Ecto neural progenitor cell (in vitro differentiated cells): ENCODE data around the gene CCSER1.
"Not testable (repeated sequence)": the region's sequence is repeated elsewhere in the genome, so short reads cannot be mapped to it uniquely, and the experiment has no call there.

Source experiments
- DNase-seq: peaks from one replicate; pipeline ENCODE4 v3.0.0-alpha.2; 2018; ENCODE audit warnings: low spot score

The CCSER1 gene

DNA sequence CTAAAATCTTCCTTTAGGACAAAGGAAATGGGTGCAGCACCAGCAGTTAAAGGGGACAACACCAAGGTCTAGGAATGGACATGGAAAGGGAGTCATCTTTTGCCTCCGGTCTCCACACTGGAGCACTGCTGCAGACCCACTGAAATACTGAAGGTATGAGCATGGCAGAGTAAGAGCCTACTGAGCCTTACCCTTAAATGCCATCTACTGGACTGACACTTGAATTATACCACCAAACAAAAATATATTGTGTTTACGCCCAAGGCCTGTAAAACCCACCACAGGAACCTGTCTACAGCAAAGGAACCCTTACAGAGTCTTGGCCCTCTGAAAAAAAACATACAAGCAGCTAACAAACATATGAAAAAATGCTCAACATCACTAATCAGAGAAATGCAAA, 443.4 kb downstream of the CCSER1 start:
- DNase-seq, result no peak

DNA sequence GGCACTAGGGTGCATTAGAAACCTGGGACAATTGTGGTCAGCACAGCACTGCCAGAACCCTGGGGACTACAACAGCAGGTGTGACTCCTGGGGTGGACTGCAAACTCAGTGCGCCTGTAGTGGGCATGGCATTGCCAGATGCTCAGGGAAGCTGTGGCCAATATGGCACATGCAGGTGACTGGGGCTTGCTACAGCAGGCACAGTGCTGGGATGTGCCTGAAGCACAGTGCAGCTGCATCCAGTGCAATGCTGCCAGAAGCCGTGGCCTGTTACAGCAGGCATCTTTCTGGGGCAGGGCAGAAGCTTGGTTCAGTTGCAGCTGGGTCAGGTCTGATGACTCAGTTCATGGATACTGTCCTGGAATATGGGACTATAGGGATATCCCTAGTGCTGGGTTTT, 445.8 kb downstream of the CCSER1 start:
- DNase-seq, result no peak

DNA sequence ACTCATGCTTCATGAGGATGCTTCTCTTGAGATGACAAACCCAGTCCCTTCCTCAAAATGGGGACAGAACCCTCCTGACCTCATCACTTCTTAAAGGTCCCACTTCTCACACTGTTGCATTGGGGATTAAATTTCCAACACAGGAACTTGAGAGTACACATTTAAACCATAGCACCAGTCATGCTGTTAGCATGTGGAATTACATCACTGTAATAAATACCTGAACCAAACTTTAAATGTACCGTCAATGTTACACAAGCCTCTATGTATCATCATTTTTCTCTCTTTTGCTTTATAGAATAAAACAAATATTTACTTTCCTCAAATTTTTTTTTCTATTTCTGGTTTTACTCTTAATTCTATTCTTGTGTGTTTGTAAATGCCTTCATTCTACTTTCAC, 448.2 kb downstream of the CCSER1 start:
- DNase-seq, result no peak

DNA sequence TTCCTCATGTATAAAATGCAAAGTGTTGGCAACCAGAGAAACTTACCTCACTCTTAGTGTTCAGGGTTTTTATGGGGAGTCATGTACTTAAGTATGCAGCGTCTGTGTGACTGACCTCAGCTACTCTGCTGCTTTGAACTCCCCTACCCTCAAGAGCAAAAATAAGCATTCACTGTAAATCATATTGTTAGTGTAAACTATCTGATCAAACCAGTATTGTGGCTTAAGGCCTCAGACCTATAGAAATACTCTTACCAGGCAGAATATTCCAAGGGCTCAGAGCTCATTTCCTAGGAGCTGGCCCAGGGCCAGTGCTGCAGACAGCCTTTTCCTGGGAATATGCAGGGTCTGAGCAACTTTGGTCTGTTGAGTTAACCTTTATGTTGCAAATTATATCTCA, 453.1 kb downstream of the CCSER1 start:
- no peak for DNase-seq

DNA sequence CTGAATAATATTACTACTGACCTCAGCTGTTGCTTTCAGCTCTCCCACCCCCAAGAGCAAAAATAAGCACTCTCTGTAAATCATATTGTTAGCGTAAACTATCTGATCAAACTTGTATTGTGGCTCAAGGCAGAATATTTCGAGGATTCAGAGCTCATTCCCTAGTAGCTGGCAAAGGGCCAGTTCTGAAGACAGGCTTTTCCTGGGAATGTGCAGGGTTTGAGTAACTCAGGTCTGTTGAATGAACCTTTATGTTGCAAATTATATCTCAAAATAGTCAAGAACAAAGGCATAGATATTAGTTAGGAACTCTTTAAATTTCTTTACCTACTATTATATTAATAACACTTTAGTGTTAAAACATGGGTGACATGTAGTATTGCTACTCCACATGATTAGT, 454.9 kb downstream of the CCSER1 start:
- no peak for DNase-seq

DNA sequence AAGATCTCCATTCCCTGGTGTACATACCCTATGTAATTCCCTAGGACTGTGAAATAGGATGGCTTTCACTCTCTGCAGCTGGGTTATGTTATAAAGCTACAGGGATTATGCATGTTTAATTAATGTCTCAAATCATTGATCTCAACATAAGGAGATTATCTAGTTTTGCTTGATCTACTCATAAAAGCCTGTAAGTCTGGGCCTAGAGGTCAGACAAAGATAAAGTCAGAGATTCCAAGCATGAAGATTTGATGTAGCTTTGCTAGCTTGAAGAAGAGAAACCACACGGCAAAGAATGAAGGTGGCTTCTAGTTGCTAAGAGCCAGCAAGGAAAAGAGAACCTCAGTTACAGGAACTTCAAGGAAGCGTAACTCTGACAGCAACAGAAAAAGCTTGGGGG, 456.9 kb downstream of the CCSER1 start:
- DNase-seq, result no peak

DNA sequence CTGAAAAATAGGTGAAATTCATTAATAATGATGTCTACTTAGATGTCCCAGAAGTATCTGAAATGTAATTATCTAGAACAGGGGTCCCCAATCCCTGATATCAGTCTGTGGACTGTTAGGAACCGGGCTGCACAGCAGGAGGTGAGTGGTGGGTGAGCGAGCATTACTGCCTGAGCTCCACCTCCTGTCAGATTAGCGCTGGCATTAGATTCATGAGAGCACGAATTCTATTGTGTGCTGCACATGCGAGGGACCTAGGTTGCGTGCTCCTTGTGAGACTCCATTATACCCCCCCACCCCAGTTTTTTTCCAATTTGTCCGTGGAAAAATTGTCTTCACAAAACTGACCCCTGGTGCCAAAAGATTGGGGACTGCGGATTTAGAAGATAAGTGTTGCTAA, 458.8 kb downstream of the CCSER1 start:
- DNase-seq, result no peak

DNA sequence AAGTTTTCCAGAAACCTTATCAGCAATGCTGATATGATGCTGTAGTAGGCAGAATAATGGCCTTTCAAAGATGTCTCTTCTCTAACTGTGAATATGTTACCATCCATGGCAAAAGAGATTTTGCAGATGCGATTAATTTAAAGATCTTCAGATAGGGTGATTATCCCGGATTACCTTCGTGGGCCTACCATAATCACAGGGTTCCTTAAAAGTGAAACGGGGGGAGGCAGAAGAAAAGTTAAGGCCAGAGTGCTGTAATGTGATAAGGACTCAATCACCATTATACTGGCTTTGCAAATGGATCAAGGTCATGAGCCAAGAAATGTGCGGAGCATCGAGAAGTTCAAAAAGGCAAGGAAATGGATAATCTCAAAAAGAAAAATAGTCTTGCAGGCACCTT, 459.6 kb downstream of the CCSER1 start:
- no peak for DNase-seq

DNA sequence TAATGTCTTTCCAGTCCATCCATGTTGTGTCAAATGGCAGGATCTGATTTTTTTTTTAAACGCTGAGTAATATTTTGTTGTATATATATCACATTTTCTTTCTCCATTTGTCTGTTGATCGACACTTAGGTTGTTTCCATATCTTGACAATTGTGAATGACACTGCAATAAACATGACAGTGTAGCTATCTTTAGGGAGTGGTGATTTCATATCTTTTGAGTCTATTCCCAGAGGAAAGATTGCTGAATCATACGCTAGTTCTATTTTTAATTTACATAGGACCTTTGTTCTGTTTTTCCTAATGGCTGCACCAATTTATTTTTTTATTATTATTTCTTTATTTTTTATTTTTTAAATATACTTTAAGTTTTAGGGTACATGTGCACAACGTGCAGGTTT, 470.7 kb downstream of the CCSER1 start:
- DNase-seq, result no peak

DNA sequence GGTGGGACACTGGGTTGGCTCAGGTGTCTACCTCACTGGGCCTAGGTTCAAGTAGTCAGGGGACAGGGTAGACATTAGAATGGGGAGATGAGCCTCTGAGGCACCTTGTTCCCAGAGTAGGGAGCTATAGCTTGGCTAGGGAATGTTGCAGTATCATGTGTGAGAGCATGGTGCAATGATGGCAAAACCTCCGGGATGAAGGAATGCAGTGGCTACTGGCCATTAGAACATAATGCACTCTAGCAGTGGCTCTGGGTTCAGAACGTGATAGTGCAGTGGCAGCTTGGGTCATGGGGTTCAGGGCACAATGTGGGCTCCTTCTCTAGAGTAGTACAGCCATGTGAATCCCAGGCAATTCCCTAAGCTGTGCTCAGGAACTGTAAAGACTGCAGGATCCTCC, 471.5 kb downstream of the CCSER1 start:
- DNase-seq, result no peak

DNA sequence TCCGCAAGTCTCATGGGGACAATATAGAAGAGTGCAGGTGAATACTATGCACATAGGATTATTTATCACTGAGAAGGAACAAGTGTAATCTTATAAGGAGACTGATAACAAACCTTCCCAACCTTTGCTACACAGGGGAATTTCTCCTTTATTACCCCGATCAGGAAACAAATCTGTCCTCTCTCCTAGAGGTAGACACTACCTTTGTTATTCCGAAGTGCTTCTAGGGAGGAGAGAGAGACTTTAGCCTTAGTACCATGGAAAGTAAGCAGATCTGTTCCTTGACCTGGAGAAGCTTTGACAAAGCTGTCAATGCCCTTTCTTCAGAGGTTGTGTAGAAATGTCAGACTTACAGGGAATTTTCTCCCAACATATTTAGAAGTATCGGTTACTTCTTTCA, 475.5 kb downstream of the CCSER1 start:
- no peak for DNase-seq

DNA sequence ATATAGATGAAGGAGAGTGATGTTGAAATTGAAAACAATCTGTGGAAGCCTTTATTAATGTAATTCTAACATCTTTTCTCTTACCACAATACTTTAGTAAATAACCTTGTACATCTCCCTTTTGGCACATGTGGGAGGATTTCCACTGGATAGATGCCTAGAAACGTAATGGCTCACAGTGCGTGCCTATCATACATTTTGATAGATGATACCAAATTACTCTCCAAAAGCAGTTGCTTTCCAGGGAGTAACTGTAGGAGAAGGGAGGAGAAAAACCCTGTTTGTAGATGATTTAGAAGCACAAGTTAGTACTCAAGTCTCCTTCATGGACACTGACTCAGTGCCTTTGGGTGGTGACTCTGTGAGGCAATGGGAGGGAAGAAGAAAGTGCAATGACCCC, 476.3 kb downstream of the CCSER1 start:
- DNase-seq, result no peak

DNA sequence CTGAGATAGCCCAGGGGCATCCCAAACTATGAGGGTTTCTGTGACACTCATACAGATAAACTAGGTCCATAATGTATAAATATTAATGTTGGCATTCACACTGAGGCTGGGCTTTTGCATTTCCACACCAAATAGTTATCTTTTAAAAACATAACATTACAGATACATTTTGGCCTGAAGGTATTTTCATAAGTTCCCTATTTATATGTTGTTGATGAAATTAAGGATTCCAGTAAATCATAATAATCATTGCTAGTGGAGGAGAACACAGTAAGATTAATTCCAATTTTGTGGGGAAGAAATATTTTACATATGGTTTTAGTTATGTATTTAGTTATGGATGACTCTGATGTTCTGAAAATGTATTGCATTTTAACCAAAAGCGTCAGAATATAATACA, 479.6 kb downstream of the CCSER1 start:
- DNase-seq, result no peak

DNA sequence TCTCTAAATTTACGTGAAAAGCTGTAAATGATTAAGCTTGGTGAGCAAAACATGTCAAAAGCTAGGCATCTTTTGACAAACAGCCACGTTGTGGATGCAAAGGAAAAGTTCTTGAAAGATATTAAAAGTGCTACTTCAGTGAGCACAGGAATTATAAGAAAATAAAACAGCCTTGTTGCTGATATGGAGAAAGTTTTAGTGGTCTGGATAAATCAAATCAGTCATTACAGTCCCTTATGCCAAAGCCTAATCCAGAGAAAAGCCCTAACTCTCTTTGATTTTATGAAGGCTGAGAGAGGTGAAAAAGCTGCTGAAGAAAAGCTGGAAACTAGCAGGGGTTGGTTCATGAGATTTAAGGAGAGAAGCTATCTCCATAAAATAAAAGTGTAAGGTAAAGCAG, 487.2 kb downstream of the CCSER1 start:
- no peak for DNase-seq

DNA sequence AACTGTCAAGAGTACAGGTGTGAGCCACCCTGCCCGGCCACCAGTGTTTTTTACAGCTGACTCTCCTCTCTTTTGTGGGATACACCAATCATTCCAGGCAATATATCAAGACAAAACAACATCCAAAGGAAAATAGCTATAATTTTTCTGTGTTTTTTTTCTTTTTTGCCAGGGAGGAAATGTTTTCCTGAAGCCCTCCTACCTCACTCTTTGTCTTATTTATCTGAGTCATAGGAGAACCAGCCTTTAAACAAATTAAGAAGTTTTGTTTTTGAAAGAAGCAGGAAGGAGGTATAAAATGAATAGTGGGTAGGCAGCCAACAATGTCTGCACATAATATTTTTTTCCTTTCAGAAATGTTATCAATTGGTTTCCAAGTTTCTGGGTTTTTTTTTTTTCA, 493.9 kb downstream of the CCSER1 start:
- no peak for DNase-seq

DNA sequence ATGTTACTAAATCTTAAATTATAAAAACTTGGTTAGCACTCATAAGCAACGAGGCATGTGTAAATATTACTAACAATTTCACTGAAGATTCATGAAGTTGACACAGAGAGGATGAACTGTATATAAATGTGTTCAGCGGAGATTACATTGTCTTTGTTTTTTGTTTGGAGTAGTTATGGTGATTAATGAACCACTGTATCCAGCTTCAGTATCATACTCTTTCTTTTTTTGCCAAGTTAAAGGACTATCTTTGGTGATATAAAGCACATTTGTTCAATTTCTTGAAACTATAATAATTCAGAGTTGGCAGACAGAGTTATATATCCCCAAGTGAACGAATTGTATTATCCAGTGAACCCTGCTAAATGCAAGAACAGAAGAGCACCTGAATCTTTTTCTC, 497.6 kb downstream of the CCSER1 start:
- DNase-seq, result no peak

DNA sequence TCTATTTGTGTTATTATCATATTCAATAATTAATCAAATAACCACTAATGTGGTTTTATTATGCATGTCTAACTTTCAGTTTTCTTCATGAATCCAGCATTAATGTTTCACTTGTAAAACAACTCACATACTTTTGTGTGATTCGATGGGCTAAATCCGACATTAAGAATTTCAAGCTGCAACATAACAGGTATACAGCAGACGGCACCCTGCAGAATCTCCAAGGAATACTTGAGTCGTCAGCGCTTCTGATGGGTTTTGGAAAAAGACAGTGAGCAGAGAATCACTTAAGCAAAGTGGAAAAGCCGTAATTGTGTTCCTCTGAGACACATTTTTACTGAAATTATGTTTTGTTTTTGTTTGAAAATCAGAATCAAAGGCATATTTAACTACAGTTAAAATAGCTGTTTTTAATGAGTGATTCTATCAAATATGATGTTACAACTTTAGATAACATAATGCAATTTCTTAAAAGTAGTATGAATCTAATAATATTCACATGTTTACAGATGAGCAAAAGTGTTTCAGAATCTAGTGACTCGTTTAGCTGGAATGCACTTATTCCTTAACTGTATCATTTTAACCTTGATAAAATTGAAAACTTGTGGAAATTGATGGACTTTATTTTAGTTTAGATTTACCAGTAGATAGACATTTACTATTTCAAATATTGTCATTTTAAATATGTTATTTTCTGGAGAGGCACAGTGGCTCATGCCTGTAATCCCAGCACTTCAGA, 514.8 kb downstream of the CCSER1 start:
- no peak for DNase-seq

DNA sequence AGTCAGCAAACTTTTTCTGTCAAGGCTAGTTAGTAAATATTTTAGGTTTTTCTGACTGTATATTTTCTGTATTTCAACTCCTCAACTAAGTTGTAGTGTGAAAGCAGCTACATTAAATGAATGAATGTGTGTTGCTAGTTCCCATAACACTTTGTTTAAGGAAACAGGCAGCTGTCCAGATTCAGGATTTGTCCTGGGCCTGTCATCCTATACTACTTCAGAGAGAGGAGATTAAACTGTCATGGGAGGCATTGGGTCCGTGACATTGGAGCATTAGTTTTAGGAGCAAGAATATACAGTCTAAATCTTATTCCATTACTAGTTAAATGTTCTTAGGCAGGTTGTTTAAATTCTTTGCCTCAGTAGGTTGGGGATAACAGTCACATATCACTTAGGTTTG, 516.0 kb downstream of the CCSER1 start:
- DNase-seq, result no peak

DNA sequence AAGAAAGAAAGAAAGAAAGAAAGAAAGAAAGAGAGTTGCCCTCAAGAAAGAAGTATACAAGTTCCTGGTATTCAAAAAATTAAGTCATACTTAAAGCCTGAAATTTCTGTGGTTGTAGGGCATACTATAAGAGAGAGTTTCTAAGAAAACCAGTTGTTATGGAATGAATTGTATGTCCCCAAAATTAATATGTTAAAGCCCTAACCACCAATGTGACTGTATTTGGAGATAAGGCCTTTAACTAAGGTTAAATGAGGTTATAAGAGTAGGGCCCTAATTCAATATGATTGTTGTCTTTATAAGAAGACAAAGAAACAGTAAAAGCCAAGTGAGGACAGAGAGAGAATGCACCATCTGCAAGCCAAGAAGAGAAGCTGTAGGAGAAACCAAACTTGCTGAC, 521.1 kb downstream of the CCSER1 start:
- no peak for DNase-seq

DNA sequence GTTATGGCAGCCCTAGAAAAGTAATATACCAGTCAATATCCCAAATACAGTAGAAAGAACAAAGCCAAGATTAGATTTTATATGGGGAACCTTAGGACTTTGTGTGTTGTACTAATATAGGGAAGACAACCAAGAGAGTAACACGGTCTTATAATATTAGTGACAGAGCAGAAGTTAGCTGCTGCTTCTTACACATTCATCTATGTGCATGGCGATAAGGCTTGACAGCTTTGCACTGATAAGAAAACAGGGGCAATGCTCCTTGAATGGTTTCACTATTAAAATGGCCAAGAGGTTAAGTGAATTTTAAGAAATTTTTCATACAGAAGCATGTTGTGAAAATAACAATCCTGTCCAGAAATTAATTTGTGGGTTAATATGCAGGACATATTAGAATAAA, 521.6 kb downstream of the CCSER1 start:
- no peak for DNase-seq

DNA sequence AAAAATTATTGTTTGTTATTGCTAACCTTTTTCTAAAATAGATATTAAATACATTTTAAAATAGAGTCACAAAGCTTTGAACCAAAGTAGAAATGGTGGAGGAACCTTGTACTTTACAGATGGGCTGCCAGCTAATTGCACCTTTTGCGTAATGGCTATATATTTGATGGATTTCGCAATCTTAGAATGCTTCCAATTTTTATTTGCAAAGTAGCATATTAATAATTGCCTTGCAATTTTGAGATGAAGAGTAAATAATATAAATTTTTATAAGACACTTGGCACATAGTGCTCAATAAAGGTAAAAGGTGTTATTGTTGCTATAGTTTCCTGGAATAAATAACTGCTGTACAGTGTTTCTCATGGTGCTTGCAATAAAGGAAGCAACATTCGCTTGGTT, 533.5 kb downstream of the CCSER1 start:
- no peak for DNase-seq

DNA sequence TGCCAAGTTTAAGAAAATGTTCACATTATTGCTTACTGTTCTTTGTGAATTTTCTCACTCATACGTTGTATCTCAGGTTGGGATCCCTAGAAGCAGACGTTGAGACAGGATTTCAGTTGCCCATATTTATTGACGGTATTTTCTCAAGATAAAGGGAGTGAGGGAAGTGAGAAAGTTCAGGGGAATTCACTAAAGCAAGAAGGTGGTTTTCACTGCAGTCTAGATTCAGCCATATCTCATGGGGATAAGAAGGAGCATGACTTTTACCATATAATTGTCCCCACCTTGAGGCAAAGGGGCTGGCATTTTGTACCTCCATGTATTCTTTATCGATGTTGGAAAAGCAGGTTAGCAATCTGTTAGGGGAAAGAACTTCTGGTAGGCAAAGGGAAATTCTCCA, 543.0 kb downstream of the CCSER1 start:
- no peak for DNase-seq

DNA sequence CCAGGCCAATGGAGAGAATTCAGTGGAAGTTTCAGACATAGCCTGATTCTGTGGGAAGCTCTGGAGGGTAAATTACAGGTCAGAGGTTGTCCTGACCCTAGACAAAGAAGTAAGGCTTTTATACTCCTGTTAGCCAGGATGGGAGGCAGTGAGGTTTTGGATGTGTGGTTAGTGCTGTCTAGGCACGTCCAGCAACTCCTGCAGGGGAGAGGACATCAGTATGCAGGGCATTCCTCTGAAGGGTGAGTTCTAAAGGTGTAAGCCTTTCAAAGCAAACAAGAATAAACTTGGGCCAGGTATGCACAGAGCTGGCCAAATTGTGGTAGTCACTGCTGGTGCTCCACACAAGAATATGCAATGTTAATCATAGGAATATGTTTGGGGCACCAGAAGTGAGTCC, 562.5 kb downstream of the CCSER1 start:
- no peak for DNase-seq

DNA sequence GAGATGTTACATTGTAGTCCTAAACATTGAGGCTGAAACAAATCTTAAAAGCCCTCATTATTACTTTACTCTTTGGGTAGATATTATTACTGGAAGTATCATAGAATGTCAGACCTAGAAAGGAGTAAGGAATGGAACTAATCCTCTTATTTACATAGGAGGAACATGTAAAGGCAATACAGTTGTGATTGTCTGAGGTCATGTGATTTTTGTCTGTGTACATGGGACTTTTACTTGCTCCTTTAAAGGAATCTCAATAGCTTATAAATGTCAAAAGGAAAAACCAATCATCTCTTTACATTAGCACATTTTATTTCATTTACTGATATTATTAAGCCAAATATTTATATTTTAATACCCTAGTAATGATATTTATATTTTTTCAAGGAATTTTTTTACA, 568.2 kb downstream of the CCSER1 start:
- no peak for DNase-seq

DNA sequence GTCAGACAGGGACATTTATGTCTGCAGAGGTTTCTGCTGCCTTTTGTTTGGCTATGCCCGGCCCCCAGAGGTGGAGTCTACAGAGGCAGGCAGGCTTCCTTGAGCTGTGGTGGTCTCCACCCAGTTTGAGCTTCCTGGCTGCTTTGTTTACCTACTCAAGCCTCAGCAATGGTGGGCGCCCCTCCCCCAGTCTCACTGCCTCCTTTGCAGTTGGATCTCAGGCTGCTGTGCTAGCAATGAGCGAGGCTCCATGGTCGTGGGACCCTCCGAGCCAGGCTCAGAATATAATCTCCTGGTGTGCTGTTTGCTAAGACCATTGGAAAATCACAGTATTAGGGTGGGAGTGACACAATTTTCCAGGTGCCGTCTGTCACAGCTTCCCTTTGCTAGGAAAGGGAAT, 578.3 kb downstream of the CCSER1 start:
- not testable (repeated sequence) for DNase-seq
